Activated CD4-positive, alpha-beta T cell treated with anti-CD3 and anti-CD28 coated beads for 1 hour (primary cell): Measurements from ENCODE around the gene DCPS.
"Not testable (repeated sequence)": the region's sequence is repeated elsewhere in the genome, so short reads cannot be mapped to it uniquely, and the experiment has no call there.

ENCODE experiments used
- DNase-seq: peaks from one replicate; pipeline ENCODE4 v3.0.0-alpha.2; 2020

Gene DCPS

GRCh38 chr11:126362879-126363655 is 59.2 kb downstream of the DCPS start:
- DNase-seq: no peak

DNA sequence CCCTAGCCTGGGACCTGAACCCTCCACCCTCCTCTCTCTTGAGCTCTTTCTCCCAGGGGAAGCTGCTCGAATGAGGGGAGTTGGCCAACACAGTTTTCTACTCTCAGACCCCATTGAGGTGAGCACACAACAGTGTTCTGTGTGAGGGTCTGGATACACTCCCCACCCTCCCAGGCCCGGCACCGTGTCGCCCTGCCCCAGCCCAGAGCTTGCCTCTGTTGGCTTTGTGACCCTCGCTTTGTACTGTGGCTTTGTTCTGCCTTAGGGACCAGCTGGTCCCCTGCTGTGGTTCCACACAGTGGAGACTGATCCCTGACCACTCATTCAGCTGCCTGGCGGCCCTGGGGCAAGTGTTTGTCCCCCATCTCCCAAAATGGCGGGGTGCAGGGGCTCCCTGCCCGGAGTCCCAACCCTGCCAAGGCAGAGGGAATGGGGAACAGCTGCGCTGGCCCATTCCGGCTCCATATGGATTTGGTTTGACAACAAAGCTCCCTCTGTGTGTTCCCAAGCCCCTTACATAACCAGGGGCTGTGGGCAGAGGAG is 59.9 kb downstream of the DCPS start:
- no peak for DNase-seq

GRCh38 chr11:126364735-126365134 is 60.9 kb downstream of the DCPS start:
- not testable (repeated sequence) for DNase-seq

DNA sequence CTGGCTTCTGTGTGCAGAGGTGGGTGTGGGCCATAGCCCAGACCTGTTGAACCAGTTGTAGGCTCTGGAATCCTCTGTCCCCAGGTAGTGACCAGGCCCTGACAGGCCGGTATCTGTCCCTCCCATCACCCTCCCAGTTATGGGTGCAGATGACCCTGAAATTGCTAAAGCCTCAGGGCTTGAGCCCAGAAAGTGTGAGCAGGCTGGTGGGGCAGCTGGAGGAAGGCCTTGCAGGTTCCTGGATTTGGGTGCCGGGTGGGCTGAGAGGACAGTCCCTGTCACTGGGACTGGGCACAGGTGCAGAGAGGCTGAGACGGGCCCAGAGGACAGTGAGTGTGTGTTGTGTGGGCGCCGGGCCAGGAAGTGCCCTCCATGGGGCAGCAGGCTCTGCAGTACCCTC is 61.6 kb downstream of the DCPS start:
- not testable (repeated sequence) for DNase-seq

- no peak for DNase-seq
Measured at GRCh38 chr11:126366064-126366822, 62.4 kb downstream of the DCPS start.

- DNase-seq: not testable (repeated sequence)
Measured at GRCh38 chr11:126366823-126367654, 63.2 kb downstream of the DCPS start.

DNA sequence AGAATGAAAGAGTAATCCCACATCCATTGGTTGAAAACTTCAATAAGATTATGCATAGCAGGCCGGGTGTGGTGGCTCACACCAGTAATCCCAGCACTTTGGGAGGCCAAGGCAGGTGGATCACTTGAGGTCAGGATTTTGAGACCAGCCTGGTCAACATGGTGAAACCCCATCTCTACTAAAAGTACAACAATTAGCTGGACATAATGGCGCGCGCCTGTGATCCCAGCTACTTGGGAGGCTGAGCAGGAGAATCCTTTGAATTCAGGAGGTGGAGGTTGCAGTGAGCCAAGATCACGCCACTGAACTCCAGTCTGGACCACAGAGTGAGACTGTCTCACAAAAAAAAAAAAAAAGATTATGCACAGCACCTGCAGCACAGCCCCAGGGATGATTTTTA is 63.9 kb downstream of the DCPS start:
- not testable (repeated sequence) for DNase-seq

DNA sequence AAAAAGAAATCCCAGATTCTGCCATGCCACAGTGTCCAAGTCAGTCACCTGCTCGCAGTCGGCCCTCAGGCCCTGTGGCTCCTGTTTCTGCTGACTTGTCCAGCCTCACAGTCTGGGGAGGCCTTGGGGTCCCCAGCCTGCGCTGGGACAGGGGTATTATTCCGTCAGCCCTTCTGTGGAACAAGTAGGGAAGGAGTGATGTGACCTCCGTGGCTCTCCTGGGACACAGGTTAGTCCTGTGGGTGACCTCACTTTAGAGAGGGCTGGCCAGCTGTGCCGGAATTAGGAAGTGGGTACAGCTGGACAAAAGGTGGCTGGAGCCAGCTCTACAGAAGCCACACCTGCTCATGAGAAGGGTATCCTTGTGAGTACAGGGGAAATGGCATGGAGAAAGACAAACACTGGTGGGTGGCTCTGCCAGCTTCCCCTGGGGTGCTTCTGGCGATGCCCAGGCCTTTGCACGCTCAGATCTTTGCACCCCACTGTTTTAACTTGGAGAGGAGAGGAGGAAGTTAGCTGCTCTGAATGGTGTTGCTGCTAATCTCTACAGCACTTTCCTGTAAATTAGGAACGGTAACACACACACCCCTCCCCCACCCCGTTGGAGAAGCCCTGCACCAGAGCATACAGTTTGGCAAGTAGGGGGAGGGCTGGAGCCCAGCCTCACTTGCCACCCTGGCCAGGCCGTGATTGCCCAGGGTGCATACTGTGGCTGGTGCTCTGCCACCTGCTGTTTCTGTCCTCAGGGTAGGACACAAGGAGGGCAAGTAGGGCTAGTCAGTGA is 64.7 kb downstream of the DCPS start:
- DNase-seq: not testable (repeated sequence)

- DNase-seq: no peak
Measured at GRCh38 chr11:126370016-126370415, 66.2 kb downstream of the DCPS start.

DNA sequence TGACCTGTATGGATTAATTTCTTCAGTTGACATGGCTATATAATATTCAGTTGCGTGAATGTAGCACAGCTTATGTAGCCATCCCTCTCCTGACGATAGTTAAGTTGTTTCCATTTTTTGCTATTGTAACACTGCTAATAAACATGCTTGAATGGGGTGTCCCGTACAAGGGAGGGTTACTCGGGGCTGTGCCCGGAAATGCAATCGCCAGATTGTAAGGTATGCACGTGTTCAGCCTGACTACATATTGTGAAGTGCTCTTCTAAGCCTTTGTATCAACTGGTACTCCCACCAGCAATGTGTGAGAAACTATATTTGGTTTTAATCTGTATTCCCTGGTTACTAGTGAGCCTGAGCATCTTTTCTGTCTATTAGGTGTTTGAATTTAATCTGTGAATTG is 67.7 kb downstream of the DCPS start:
- DNase-seq: no peak

- DNase-seq: not testable (repeated sequence)
Measured at GRCh38 chr11:126373389-126374066, 69.7 kb downstream of the DCPS start.

DNA sequence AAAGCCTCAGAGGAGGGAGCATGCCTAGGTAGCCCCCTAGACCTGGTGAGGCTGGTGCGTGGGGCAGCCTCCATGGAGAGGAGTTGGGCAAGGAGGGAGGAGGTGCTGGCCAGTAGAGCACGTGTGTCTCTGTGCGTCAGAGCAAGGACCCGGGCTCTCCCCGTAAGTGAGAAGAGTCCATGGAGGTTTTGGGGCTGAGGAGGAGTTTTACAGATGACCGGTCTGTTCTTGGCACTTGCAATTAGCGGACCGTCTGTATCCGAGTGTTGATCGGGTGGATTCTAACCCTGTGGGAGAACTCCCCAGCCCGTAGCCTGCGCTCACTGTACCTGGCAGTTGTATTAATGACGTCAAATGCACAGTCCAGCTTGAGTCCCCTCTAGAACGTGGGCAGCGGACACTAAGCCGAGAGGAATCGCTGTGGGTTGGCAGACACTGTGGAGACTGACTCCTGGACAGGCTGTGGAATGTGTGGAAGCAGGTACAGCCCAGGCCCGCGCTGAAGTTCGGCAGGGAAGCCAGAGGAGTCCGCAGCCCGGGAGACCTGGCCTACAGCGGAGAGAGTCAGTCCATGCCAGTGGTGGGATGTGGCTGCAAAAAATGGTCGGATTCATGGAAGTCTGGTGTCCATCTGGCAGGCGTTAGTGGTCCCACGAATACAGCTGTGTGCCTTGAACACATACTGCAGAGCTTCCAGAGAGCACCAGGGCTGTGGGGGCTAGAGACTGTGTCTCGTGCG is 70.9 kb downstream of the DCPS start:
- DNase-seq: not testable (repeated sequence)

- no peak for DNase-seq
Measured at GRCh38 chr11:126375726-126376125, 71.9 kb downstream of the DCPS start.

GRCh38 chr11:126378763-126379162 is 74.9 kb downstream of the DCPS start:
- no peak for DNase-seq

DNA sequence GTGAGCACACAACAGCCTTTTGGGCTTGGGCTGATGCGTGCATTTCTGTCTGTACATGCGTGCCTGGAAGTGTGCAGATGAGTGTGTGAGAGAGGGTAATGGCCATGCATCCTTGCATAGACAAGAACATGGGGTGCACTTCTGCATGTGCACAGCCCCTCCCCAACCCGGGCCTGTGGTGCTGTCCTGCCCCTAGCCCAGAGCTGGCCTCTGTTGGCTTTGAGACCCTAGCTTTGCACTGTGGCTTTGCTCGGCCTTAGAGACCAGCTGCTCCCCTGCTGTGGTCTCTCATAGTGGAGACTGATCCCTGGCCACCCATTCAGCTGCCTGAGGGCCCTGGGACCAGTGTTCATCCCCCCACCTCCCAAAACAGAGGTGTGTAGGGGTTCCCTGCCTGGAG is 77.0 kb downstream of the DCPS start:
- DNase-seq: no peak

DNA sequence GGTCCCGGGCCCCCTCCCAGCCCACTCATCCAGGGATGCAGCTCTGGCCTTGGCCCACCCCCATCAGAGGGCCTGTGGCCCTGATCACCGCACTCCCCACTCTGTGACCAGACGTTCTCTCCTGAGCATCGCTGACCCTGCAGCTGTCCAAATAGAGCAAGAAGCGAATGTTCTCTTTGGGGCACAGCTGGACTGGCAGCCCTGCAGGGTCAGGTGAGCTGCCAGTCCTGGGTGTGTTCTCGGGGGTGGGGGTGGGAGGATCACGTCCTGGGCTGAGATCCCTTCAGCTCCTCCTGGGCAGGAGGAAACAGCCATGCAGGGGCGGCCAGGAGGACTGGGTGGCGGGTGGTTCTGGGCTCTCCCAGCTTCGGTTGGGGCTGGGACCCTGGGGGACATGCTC is 78.1 kb downstream of the DCPS start:
- DNase-seq: not testable (repeated sequence)

- not testable (repeated sequence) for DNase-seq
Measured at GRCh38 chr11:126382641-126383040, 78.8 kb downstream of the DCPS start.

DNA sequence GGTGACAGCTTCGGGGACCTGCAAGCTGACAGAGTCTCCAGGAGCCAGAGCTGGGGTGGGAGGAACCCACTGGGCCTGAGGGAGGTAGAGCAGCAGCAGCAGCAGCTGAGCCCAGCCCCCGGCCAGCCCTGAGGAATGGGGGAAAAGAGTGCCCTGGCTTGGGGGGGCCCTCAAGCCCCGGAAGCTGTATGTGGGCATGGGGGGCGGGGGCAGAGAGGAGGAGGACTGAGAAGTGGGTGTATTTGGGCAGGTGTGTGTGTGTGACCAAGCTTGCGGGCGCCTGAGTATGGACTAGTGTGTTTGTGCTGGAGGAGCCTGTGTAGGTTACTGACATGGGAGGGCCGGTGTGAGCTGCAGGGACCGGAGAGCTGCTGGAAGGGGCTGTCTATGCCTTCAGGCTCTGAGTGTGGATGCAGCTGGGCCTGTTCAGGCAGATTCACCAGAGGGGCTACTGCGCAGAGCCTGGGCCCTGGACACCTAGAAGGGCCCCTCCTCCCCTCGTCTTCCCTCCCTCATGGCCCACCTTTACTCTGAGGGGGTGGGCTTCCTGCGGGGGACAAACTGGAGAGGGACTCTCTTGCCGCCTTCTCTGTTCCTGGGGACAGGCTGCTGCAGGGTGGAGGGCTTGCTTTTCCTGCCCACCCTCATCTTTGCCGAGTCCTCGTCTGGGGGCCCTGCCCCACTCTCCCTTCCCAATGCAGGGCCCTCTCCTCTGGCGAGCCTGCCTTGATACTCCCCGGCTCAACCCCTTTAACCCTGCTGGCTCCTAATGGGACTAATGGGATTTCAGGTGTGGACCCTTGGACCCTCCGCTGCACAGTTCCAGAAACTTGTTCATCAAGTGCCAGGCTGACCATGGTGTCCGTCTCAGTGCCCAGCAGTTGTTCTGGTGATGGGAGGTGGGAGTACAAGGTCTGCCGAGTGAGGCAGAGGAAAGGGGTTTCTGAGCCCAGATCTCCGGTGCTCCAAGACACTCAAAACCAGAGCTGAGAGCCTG is 79.8 kb downstream of the DCPS start:
- no peak for DNase-seq

GRCh38 chr11:126384449-126385070 is 80.7 kb downstream of the DCPS start:
- DNase-seq: no peak
